Adipocyte (in vitro differentiated cells): Measurements from ENCODE around the gene RHOXF1.
"Not testable (repeated sequence)": the region's sequence is repeated elsewhere in the genome, so short reads cannot be mapped to it uniquely, and the experiment has no call there.

Source experiments
- DNase-seq: peaks from one replicate; pipeline ENCODE4 v3.0.0-alpha.2; 2015; ENCODE audit warnings: low read depth
- H3K27me3 ChIP-seq: replicated peaks from 2 replicates; pipeline ENCODE4 v1.7.0; 2013; ENCODE audit warnings: mild to moderate bottlenecking, low read length, moderate library complexity; ENCODE audit not compliant: control insufficient read depth, insufficient read depth
- H3K36me3 ChIP-seq: 2 replicates; pipeline ENCODE4 v1.7.0; 2013; ENCODE audit warnings: low read length, mild to moderate bottlenecking, moderate library complexity; ENCODE audit not compliant: control insufficient read depth, insufficient read depth, severe bottlenecking
- H3K4me1 ChIP-seq: 2 replicates; pipeline ENCODE4 v1.7.0; 2013; ENCODE audit warnings: mild to moderate bottlenecking, low read length, moderate library complexity; ENCODE audit not compliant: control insufficient read depth, insufficient read depth
- H3K4me3 ChIP-seq: 2 replicates; pipeline ENCODE4 v1.7.0; 2013; ENCODE audit warnings: mild to moderate bottlenecking, low read length, moderate library complexity
- H3K9ac ChIP-seq: 2 replicates; pipeline ENCODE4 v1.7.0; 2013; ENCODE audit warnings: mild to moderate bottlenecking, low read length, moderate library complexity
- H3K9me3 ChIP-seq: 2 replicates; pipeline ENCODE4 v1.7.0; 2013; ENCODE audit warnings: mild to moderate bottlenecking, low read length, moderate library complexity; ENCODE audit not compliant: control insufficient read depth

The RHOXF1 gene

GRCh38 chrX:120136840-120137239 is 21.1 kb upstream of the RHOXF1 start:
- Histone ChIP-seq H3K36me3 (no peaks in the 10 kb centered on the region), H3K4me1 (peaks cover 6% of the 10 kb centered on the region)
- no peak for DNase-seq

DNA sequence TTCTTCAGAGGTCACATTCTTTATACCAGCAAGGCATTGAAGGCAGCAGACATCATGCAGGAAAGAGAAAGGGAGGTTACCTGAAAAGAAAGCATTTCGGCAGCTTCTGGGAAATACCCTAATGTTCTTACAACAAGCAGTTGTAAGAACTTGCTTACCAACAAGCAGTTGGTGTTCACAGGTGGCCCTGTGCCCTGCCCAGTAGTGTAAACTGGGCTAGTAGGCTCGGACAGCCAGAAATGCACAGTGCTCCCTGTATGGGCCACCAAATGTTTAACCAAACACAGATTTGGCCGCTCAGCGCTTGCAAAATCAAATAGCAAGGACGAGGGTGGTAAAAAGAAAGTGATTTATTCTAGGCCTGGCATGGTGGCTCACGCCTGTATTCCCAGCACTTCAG is 20.4 kb upstream of the RHOXF1 start:
- Histone ChIP-seq H3K9me3 (no peaks in the 10 kb centered on the region), H3K36me3 (no peaks in the 10 kb centered on the region), H3K4me1 (peaks cover 6% of the 10 kb centered on the region), H3K9ac (no peak overlapping the region), H3K4me3 (no peak overlapping the region), H3K27me3 (peaks cover 6% of the 10 kb centered on the region)
- no peak for DNase-seq

More at GRCh38 chrX:120136840-120137239, 21.1 kb upstream of the RHOXF1 start:
- Histone ChIP-seq H3K27me3 (peaks cover 6% of the 10 kb centered on the region), H3K4me3 (no peak overlapping the region), H3K9me3 (no peaks in the 10 kb centered on the region), H3K9ac (no peak overlapping the region)

- not testable (repeated sequence) for H3K9ac ChIP-seq, H3K4me1 ChIP-seq, H3K27me3 ChIP-seq, H3K9me3 ChIP-seq, H3K36me3 ChIP-seq, DNase-seq, H3K4me3 ChIP-seq
These were observed 12.7 kb upstream of the RHOXF1 start for GRCh38 chrX:120128306-120128846.

DNA sequence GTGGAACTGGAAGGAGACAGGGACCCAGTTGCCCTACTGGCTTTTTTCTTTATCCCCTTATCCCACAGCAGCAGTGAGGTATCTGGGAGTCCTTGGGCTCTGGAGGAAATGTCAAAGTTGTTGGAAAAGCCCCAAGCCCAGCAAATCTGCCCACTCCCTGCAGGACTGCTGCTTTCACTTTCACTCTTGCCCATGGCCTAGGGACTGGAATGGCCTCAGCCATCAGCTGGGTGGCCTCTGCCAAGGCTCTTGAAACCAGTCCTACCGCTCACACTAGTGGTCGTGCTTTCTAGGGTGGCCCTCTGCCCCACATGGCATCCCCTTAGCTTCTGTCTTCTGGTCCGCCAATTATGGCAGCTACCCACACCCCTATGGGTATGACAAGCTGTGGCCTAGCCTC is 9.7 kb upstream of the RHOXF1 start:
- H3K27me3 ChIP-seq: no peaks in the 10 kb centered on the region
- no peak overlapping the region for H3K4me3 ChIP-seq
- no peak for DNase-seq
- peaks cover 8% of the 10 kb centered on the region for H3K4me1 ChIP-seq
- no peaks in the 10 kb centered on the region for H3K36me3 ChIP-seq
- no peak overlapping the region for H3K9ac ChIP-seq
- no peaks in the 10 kb centered on the region for H3K9me3 ChIP-seq

DNA sequence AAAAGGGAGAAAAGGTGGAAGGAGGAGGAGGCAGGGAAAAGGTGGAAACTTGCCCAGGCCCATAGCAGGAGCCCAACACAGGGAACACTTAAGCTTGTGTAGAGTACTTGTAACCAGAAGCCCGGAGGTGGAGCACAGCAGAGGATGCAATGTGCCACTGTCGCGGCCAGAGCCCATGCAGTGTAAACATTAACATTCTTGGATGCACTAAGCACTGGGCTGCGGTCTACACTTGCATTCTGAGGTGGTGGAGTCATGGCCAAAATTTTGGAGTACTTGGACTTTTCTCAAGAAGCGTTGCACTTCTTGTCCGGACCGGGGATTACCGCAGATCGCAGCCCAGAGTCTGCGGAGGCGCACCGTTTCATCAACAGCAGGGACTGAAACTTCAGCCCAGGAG is 4.5 kb upstream of the RHOXF1 start:
- Histone ChIP-seq H3K9me3 (no peaks in the 10 kb centered on the region), H3K9ac (no peak overlapping the region), H3K4me3 (no peak overlapping the region), H3K27me3 (peaks cover 4% of the 10 kb centered on the region), H3K4me1 (no peaks in the 10 kb centered on the region), H3K36me3 (no peaks in the 10 kb centered on the region)
- DNase-seq: no peak

DNA sequence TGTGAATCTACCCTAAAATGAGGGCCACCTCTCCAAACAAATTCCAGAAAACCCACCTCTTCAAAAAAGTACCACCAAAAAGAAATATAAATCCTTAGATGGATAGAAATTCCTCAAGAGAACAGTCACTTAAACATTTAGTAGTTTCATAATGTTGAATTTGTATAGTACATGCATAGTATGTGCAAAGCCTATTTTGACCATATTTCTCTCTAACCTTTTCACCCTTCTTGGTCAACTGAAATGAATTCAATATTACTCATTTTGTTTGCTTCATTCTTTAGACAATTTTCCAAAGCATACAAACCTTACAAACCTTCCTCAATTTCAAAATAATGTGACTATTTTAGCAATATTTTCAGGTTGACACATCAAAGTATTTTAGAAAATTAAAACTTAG is 4.1 kb downstream of the RHOXF1 start:
- DNase-seq: peak; percentile 35
- H3K36me3 ChIP-seq: no peaks in the 10 kb centered on the region
- peaks cover 17% of the 10 kb centered on the region for H3K4me1 ChIP-seq
- H3K27me3 ChIP-seq: no peaks in the 10 kb centered on the region
- H3K9me3 ChIP-seq: peaks cover 2% of the 10 kb centered on the region
- no peak overlapping the region for H3K9ac ChIP-seq
- no peak overlapping the region for H3K4me3 ChIP-seq

- DNase-seq: no peak
- no peaks in the 10 kb centered on the region for H3K9me3 ChIP-seq
- H3K27me3 ChIP-seq: no peaks in the 10 kb centered on the region
- no peak overlapping the region for H3K9ac ChIP-seq
- H3K36me3 ChIP-seq: no peaks in the 10 kb centered on the region
- peaks cover 17% of the 10 kb centered on the region for H3K4me1 ChIP-seq
- H3K4me3 ChIP-seq: no peak overlapping the region
These were observed 6.3 kb downstream of the RHOXF1 start for GRCh38 chrX:120109378-120109777.

- not testable (repeated sequence) for H3K4me1 ChIP-seq, H3K9ac ChIP-seq, H3K27me3 ChIP-seq, H3K36me3 ChIP-seq, DNase-seq, H3K4me3 ChIP-seq
- H3K9me3 ChIP-seq: peaks cover 13% of the 10 kb centered on the region
These were observed 11.0 kb downstream of the RHOXF1 start for GRCh38 chrX:120104707-120105106.

DNA sequence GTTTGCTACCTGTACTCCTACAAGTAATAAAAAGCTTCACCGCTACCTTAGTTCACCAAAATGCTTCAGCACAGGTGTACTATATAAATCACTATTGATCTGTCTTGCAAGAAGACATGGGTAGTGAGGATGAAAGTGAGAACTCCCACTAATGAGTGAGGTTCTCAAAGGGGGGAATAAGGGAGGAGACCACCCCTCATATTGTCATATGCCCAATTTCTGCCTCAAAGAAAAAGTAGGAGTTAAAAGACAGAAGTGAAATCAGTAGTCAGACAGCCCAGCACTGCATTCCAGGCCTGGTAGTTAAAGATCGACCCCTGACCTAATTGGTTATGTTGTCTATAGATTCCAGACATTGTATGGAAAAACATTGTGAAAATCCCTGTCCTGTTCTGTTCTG is 14.7 kb downstream of the RHOXF1 start:
- not testable (repeated sequence) for H3K4me3 ChIP-seq, H3K4me1 ChIP-seq, DNase-seq, H3K27me3 ChIP-seq, H3K36me3 ChIP-seq, H3K9ac ChIP-seq
- H3K9me3 ChIP-seq: peaks cover 13% of the 10 kb centered on the region

- Histone ChIP-seq H3K9me3 (no peaks in the 10 kb centered on the region), H3K9ac (no peak overlapping the region), H3K36me3 (no peaks in the 10 kb centered on the region), H3K27me3 (peaks cover 10% of the 10 kb centered on the region), H3K4me1 (peaks cover 5% of the 10 kb centered on the region), H3K4me3 (no peak overlapping the region)
- no peak for DNase-seq
These were observed 25.5 kb downstream of the RHOXF1 start for GRCh38 chrX:120090208-120090607.

DNA sequence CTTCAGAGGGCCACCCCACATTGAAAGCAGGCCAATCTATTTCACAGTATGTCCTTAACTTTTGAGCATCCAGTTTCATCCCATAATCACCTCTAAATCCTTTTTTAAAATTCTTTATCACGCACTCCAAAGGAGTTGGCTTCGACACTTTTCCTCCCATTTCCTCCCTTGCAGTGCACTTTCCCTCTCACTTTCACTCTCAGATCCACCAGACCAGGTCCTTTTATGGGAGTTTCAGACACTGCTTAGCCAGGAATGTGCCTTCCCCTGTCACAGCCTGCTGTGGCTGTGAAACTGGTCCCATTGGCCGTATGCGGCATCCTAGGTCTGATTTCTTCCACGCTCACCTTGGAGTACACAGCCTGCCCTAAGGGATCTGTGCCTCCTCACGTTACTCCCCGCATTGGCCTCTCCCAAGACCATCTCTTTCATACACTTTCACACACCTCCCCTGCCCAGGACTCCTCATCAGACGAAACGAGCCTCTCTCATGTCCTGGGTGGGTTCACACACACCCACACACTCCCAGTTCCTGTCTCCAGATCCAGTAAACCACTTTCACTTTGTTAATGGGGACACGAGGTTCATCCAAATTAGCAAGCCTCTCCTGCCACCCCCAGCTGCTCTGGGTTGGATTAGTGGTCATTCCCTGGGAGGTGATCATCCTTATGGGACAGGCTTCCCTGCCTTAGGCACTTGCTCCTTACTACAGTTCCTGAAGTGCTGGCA is 28.3 kb downstream of the RHOXF1 start:
- Histone ChIP-seq H3K4me1 (peaks cover 5% of the 10 kb centered on the region), H3K9me3 (no peaks in the 10 kb centered on the region), H3K9ac (no peak overlapping the region), H3K36me3 (no peaks in the 10 kb centered on the region), H3K27me3 (peaks cover 5% of the 10 kb centered on the region), H3K4me3 (peak overlapping the region; percentile 36)
- no peak for DNase-seq
